ENCODE measurements around the gene CNN2. TPM values are rescaled to one million over a fixed set of nuclear protein-coding genes. Genes with fewer than 3 reads are reported as not detected.

Gene CNN2
- total RNA-seq: 271 and 285 TPM in 2 replicates

GRCh38 chr19:1025960-1026782 lies at the start of gene CNN2:
Gene CNN2 (plus strand): TSS chr19:1026608. CDS start chr19:1026662, 54 bp downstream.
- no peak for DNase-seq (ENCODE audit: extremely low read depth, low read depth, low spot score)

GRCh38 chr19:977058-977464 lies 49.3 kb upstream of the CNN2 start:
- no peak for DNase-seq (ENCODE audit: extremely low read depth, low read depth, low spot score)

GRCh38 chr19:979318-979741 lies 47.1 kb upstream of the CNN2 start:
- no peak for DNase-seq (ENCODE audit: extremely low read depth, low read depth, low spot score)

GRCh38 chr19:980133-980998 lies 46.0 kb upstream of the CNN2 start:
- no peak for DNase-seq (ENCODE audit: extremely low read depth, low read depth, low spot score)

GRCh38 chr19:982567-983170 lies 43.7 kb upstream of the CNN2 start:
- no peak for DNase-seq (ENCODE audit: extremely low read depth, low read depth, low spot score)

- DNase-seq (ENCODE audit: extremely low read depth, low read depth, low spot score): no peak
These were observed 42.0 kb upstream of the CNN2 start, which contains the start of gene WDR18 for GRCh38 chr19:984165-984967. Gene WDR18 (plus strand): TSS chr19:984345. CDS start chr19:984354, 9 bp downstream.

- no peak for DNase-seq (ENCODE audit: extremely low read depth, low read depth, low spot score)
These were observed 40.3 kb upstream of the CNN2 start for GRCh38 chr19:986083-986482.

GRCh38 chr19:988081-988480 lies 38.3 kb upstream of the CNN2 start:
- DNase-seq (ENCODE audit: extremely low read depth, low read depth, low spot score): no peak

GRCh38 chr19:988510-988909 lies 37.9 kb upstream of the CNN2 start:
- DNase-seq (ENCODE audit: extremely low read depth, low read depth, low spot score): no peak

GRCh38 chr19:989381-990081 lies 36.9 kb upstream of the CNN2 start:
- DNase-seq (ENCODE audit: extremely low read depth, low read depth, low spot score): no peak

GRCh38 chr19:990119-990571 lies 36.3 kb upstream of the CNN2 start:
- DNase-seq (ENCODE audit: extremely low read depth, low read depth, low spot score): no peak

- DNase-seq (ENCODE audit: extremely low read depth, low read depth, low spot score): no peak
These were observed 35.7 kb upstream of the CNN2 start for GRCh38 chr19:990746-991145.

- DNase-seq (ENCODE audit: extremely low read depth, low read depth, low spot score): no peak
These were observed 35.1 kb upstream of the CNN2 start for GRCh38 chr19:991174-991931.

GRCh38 chr19:991932-992669 lies 34.3 kb upstream of the CNN2 start:
- no peak for DNase-seq (ENCODE audit: extremely low read depth, low read depth, low spot score)

- DNase-seq (ENCODE audit: extremely low read depth, low read depth, low spot score): no peak
These were observed 33.7 kb upstream of the CNN2 start for GRCh38 chr19:992670-993055.

GRCh38 chr19:993361-993830 lies 33.0 kb upstream of the CNN2 start:
- DNase-seq (ENCODE audit: extremely low read depth, low read depth, low spot score): no peak

- no peak for DNase-seq (ENCODE audit: extremely low read depth, low read depth, low spot score)
These were observed 32.5 kb upstream of the CNN2 start for GRCh38 chr19:993831-994393.

GRCh38 chr19:994516-994915 lies 31.9 kb upstream of the CNN2 start:
- no peak for DNase-seq (ENCODE audit: extremely low read depth, low read depth, low spot score)

All from glomerular endothelial cell (primary cell).